Neural progenitor cell (in vitro differentiated cells): Measurements from ENCODE around the gene PRDM2. TPM values are rescaled to one million over a fixed set of nuclear protein-coding genes. Genes with fewer than 3 reads are reported as not detected.

ENCODE experiments used
- DNase-seq: peaks from one replicate; pipeline ENCODE4 v3.0.0-alpha.2; 2016; ENCODE audit warnings: low spot score
- H2AFZ ChIP-seq: fragments of 200-600 bp; sonication (generic); replicated peaks from 2 replicates; pipeline ENCODE4 v1.6.1; 2016; ENCODE audit warnings: antibody characterized with exemption
- H3F3A ChIP-seq: fragments of 200-600 bp; sonication (generic); 2 replicates; pipeline ENCODE4 v1.6.1; 2016; ENCODE audit warnings: antibody characterized with exemption, low read depth
- H3K27ac ChIP-seq: fragments of 200-600 bp; sonication (generic); 2 replicates; pipeline ENCODE4 v1.5.1; 2016; ENCODE audit warnings: mild to moderate bottlenecking
- H3K27me3 ChIP-seq: fragments of 200-600 bp; sonication (generic); 2 replicates; pipeline ENCODE4 v1.6.1; 2016; ENCODE audit warnings: mild to moderate bottlenecking, moderate library complexity
- H3K36me3 ChIP-seq: fragments of 200-600 bp; sonication (generic); 2 replicates; pipeline ENCODE4 v1.5.1; 2016
- H3K4me1 ChIP-seq: fragments of 200-600 bp; sonication (generic); 2 replicates; pipeline ENCODE4 v1.6.1; 2016; ENCODE audit warnings: mixed run types
- H3K4me2 ChIP-seq: fragments of 200-600 bp; sonication (generic); 2 replicates; pipeline ENCODE4 v1.6.1; 2016
- H3K4me3 ChIP-seq: fragments of 200-600 bp; sonication (generic); 2 replicates; pipeline ENCODE4 v1.5.1; 2016
- H3K79me2 ChIP-seq: fragments of 200-600 bp; sonication (generic); 2 replicates; pipeline ENCODE4 v1.6.1; 2016; ENCODE audit warnings: low read depth
- H3K9ac ChIP-seq: fragments of 200-600 bp; sonication (generic); 2 replicates; pipeline ENCODE4 v1.6.1; 2016
- H3K9me3 ChIP-seq: fragments of 200-600 bp; sonication (generic); 2 replicates; pipeline ENCODE4 v1.5.1; 2016; ENCODE audit warnings: low read depth
- H4K20me1 ChIP-seq: fragments of 200-600 bp; sonication (generic); 2 replicates; pipeline ENCODE4 v1.6.1; 2016; ENCODE audit warnings: low read depth
- H3K27ac Mint-ChIP-seq: 3 replicates; pipeline ENCODE4 v1.8.0; 2021; ENCODE audit warnings: mixed read lengths
- H3K27me3 Mint-ChIP-seq: 2 replicates; pipeline ENCODE4 v1.8.0; 2022; ENCODE audit warnings: low read depth, mild to moderate bottlenecking, inconsistent platforms, moderate library complexity, mixed read lengths; ENCODE audit not compliant: insufficient read depth
- H3K36me3 Mint-ChIP-seq: 3 replicates; pipeline ENCODE4 v1.8.0; 2021; ENCODE audit warnings: mixed read lengths
- H3K4me1 Mint-ChIP-seq: 3 replicates; pipeline ENCODE4 v1.8.0; 2021; ENCODE audit warnings: mixed read lengths
- H3K4me3 Mint-ChIP-seq: 3 replicates; pipeline ENCODE4 v1.8.0; 2021; ENCODE audit warnings: mild to moderate bottlenecking, moderate library complexity, mixed read lengths
- H3K9me3 Mint-ChIP-seq: 3 replicates; pipeline ENCODE4 v1.8.0; 2020; ENCODE audit warnings: mixed read lengths
- EZH2 ChIP-seq: fragments of 200-600 bp; sonication (generic); IDR thresholded peaks from 2 replicates; pipeline ENCODE4 v1.6.1; 2017; ENCODE audit warnings: antibody characterized with exemption, mild to moderate bottlenecking, moderate library complexity
- EZH2phosphoT487 ChIP-seq: fragments of 200-600 bp; sonication (generic); IDR thresholded peaks from 2 replicates; pipeline ENCODE4 v1.6.1; 2017; ENCODE audit warnings: antibody characterized with exemption
- small RNA-seq: library from RNA; depleted of rRNA; stranded (forward); fragments of <200 nt; gene quantifications from one replicate; pipeline ENCODE3, GENCODE V24; 2015
- total RNA-seq: library from RNA; depleted of rRNA; stranded (reverse); fragments of >200 nt; gene quantifications from 2 replicates; pipeline ENCODE4 v1.2.3, GENCODE V29; 2015; ENCODE audit warnings: low replicate concordance
- TF ChIP-seq, protein P1 (sequence below): fragments of 200-600 bp; sonication (generic); IDR thresholded peaks from 2 replicates; pipeline ENCODE4 v1.5.1; 2017; ENCODE audit warnings: antibody characterized with exemption, mild to moderate bottlenecking

PRDM2 gene
- total RNA-seq, 1 donor from 2014 or later = 22.0 TPM

DNA sequence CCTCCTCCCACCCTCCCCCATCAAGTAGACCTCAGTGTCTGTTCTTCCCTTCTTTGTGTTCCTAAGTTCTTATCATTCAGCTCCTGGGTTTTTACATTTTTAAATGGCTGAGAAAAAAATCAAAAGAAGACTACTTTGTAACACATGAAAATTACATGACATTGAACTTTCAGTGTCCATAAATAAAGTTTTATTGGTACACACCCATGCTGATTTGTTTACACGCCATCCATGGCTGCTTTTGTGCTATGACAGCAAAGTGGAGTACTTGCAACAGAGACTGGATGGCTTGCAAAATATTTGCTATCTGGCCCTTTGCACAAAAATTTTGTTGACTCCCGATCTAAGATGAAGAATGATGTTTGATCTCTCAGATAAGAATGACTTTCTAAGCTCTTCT lies 171.4 kb downstream of the PRDM2 start:
- peaks cover 2% of the 10 kb centered on the region for H3K9me3 Mint-ChIP-seq
- no peaks in the 10 kb centered on the region for H3K27me3 ChIP-seq
- DNase-seq = no peak
- peaks cover 23% of the 10 kb centered on the region for H3K4me1 Mint-ChIP-seq
- no peaks in the 10 kb centered on the region for H3K79me2 ChIP-seq
- no peak overlapping the region for H2AFZ ChIP-seq
- H3K4me3 ChIP-seq = no peak overlapping the region
- H3K9me3 ChIP-seq = no peaks in the 10 kb centered on the region
- no peaks in the 10 kb centered on the region for H3K36me3 ChIP-seq
- no peaks in the 10 kb centered on the region for H3F3A ChIP-seq
- H4K20me1 ChIP-seq = no peaks in the 10 kb centered on the region
- peaks cover 11% of the 10 kb centered on the region for H3K27me3 Mint-ChIP-seq
- TF ChIP-seq, protein P1, sequence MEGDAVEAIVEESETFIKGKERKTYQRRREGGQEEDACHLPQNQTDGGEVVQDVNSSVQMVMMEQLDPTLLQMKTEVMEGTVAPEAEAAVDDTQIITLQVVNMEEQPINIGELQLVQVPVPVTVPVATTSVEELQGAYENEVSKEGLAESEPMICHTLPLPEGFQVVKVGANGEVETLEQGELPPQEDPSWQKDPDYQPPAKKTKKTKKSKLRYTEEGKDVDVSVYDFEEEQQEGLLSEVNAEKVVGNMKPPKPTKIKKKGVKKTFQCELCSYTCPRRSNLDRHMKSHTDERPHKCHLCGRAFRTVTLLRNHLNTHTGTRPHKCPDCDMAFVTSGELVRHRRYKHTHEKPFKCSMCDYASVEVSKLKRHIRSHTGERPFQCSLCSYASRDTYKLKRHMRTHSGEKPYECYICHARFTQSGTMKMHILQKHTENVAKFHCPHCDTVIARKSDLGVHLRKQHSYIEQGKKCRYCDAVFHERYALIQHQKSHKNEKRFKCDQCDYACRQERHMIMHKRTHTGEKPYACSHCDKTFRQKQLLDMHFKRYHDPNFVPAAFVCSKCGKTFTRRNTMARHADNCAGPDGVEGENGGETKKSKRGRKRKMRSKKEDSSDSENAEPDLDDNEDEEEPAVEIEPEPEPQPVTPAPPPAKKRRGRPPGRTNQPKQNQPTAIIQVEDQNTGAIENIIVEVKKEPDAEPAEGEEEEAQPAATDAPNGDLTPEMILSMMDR = no peak
- no peak for TF ChIP-seq EZH2phosphoT487
- no peak for TF ChIP-seq EZH2
- H3K36me3 Mint-ChIP-seq = no peaks in the 10 kb centered on the region
- H3K4me2 ChIP-seq = no peak overlapping the region
- H3K9ac ChIP-seq = no peak overlapping the region
- peaks cover 13% of the 10 kb centered on the region for H3K4me1 ChIP-seq
- H3K27ac Mint-ChIP-seq = no peak overlapping the region
- no peak overlapping the region for H3K27ac ChIP-seq
- H3K4me3 Mint-ChIP-seq = no peak overlapping the region

DNA sequence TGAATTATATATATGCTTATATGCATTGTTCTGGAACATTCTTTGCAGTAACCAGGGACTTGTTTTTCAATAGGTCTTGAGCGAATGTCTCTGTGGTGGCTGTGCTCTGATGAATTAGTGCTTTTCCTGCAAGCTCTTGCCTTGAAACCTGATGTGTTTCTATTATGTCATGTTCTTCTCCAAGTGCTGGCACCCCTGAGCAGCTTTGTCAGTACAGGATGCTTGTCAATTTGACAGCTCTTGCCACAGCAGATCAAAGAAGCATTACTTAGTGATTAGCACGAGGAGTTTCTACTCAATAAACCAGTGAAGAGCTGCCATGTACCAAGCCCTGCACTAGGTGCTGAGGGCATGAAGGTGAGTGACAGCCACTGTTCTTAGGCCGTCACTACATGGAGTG lies 171.9 kb downstream of the PRDM2 start:
- Histone ChIP-seq H3K36me3 (no peaks in the 10 kb centered on the region), H3K27ac (no peak overlapping the region), H3K79me2 (no peaks in the 10 kb centered on the region), H4K20me1 (no peaks in the 10 kb centered on the region), H3K9me3 (no peaks in the 10 kb centered on the region), H3K4me3 (no peak overlapping the region), H3F3A (no peaks in the 10 kb centered on the region), H3K27me3 (no peaks in the 10 kb centered on the region), H3K4me2 (no peak overlapping the region), H2AFZ (no peak overlapping the region), H3K4me1 (peaks cover 13% of the 10 kb centered on the region), H3K9ac (no peak overlapping the region)
- Mint-ChIP-seq H3K9me3 (peaks cover 2% of the 10 kb centered on the region), H3K4me3 (no peak overlapping the region), H3K4me1 (peaks cover 23% of the 10 kb centered on the region), H3K36me3 (no peaks in the 10 kb centered on the region), H3K27ac (no peak overlapping the region), H3K27me3 (peaks cover 13% of the 10 kb centered on the region)
- no peak for DNase-seq
- TF ChIP-seq, protein P1 = no peak
- no peak for TF ChIP-seq EZH2
- no peak for TF ChIP-seq EZH2phosphoT487

DNA sequence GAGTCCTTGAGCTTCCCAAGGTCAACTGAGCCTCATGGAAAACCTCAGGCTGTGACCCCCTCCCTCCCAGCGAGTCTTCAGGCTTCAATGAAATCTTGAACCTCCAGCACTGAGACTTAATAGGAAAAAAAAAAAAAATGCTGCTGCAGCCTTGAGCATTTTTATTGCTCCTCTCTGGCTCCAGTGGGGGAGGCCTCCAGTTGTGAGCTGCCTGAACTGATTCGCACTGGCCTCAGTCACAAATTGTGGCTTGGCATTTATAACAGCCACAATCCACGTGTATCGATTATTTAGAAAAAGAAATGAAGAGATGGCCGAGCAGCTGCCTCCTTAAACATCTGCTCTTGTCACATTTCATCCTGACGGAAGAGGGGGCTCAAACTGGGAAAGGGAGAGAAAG lies 173.0 kb downstream of the PRDM2 start:
- Mint-ChIP-seq H3K27me3 (peaks cover 11% of the 10 kb centered on the region), H3K36me3 (no peaks in the 10 kb centered on the region), H3K9me3 (peaks cover 4% of the 10 kb centered on the region), H3K4me1 (peaks cover 23% of the 10 kb centered on the region), H3K27ac (peak overlapping the region; percentile 68), H3K4me3 (no peak overlapping the region)
- Histone ChIP-seq H3K4me3 (no peak overlapping the region), H3K4me2 (no peak overlapping the region), H3K36me3 (no peaks in the 10 kb centered on the region), H3K9ac (no peak overlapping the region), H3K4me1 (peaks cover 13% of the 10 kb centered on the region), H3K79me2 (no peaks in the 10 kb centered on the region), H3K27me3 (no peaks in the 10 kb centered on the region), H3K9me3 (no peaks in the 10 kb centered on the region), H3F3A (no peaks in the 10 kb centered on the region), H2AFZ (peak overlapping the region; percentile 10), H3K27ac (no peak overlapping the region), H4K20me1 (no peaks in the 10 kb centered on the region)
- no peak for DNase-seq
- TF ChIP-seq, protein P1 = no peak
- TF ChIP-seq EZH2 (no peak), EZH2phosphoT487 (no peak)

Small RNA genes within 50 kb of the gene (small RNA-seq; reads per million reads assigned to genes)
- gene RF00564 = not detected

Other genes starting within 250 kb of the PRDM2 start
- not detected in 2 replicates for gene LRRC38, start 186.2 kb upstream of the PRDM2 start, total RNA-seq
- gene PDPN, start 116.4 kb upstream of the PRDM2 start, total RNA-seq = 2.2 and 3.4 TPM in 2 replicates